ENCODE data around the gene ACVR1. TPM values are rescaled to one million over a fixed set of nuclear protein-coding genes. Genes with fewer than 3 reads are reported as not detected.

Gene ACVR1
- total RNA-seq, 1 donor from 2014 or later, result 17.1 TPM

DNA sequence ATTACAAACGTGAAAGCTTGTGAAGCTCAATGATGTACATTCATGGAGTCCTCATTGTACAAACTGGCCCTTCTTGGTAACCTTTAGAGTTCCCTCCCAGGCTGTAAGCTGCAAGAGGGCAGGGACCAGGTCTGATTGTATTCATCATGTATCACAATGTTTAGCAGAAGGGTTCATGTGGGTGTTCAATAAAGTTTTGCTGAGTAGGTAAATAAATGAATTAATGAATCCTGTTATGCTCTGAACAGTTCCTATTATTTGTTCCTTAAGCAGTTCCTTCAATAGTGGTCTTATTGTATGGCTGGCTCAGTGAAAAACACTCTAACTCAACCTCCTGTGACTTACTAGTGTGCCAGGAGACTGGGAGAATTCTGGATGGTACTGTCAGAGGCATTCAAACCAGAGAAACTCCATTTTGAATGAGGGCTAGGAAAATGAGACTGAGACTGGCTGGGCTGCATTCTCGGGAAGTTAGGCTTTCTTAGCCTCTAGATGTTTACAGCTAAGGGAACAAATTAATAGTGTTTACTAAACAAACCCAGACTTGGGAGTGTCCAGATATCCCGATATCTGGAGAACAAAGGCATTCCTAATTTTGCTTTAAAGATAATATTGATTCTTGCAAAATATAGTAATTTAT, 1.8 kb upstream of the ACVR1 start:
- Histone ChIP-seq H3K27me3 (ENCODE audit: control insufficient read depth, insufficient read depth, low read length) (no peaks in the 10 kb centered on the region), H3K4me3 (ENCODE audit: low read depth, low read length) (no peak overlapping the region), H3K36me3 (ENCODE audit: control insufficient read depth, insufficient read depth, low read length) (no peaks in the 10 kb centered on the region)
- TF ChIP-seq, protein P1, sequence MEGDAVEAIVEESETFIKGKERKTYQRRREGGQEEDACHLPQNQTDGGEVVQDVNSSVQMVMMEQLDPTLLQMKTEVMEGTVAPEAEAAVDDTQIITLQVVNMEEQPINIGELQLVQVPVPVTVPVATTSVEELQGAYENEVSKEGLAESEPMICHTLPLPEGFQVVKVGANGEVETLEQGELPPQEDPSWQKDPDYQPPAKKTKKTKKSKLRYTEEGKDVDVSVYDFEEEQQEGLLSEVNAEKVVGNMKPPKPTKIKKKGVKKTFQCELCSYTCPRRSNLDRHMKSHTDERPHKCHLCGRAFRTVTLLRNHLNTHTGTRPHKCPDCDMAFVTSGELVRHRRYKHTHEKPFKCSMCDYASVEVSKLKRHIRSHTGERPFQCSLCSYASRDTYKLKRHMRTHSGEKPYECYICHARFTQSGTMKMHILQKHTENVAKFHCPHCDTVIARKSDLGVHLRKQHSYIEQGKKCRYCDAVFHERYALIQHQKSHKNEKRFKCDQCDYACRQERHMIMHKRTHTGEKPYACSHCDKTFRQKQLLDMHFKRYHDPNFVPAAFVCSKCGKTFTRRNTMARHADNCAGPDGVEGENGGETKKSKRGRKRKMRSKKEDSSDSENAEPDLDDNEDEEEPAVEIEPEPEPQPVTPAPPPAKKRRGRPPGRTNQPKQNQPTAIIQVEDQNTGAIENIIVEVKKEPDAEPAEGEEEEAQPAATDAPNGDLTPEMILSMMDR (IDR thresholded peaks at IDR 0.05; ENCODE audit: insufficient read depth, low read length, severe bottlenecking), result no peak
- FAIRE-seq (no peak), DNase-seq (ENCODE audit: low read depth) (no peak)

DNA sequence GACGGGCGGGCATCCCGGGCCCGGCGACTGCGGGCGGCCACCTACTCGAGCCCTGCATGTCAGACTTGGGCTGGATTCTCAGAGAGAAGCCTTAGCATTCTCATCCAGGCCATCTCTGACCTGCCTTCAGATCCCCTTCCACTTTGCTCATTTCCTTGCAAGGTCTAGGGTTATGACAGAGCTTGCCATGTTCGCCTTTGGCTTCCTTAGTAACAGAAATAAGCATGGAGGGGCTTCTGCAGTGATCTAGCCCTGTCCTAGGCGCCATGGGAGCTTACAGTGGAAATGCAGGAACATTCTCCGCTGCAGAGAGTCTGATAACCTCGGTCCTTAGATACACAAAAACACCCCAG, 632 bp upstream of the ACVR1 start:
- H3K27me3 ChIP-seq (ENCODE audit: control insufficient read depth, insufficient read depth, low read length), result no peaks in the 10 kb centered on the region
- H3K4me3 ChIP-seq (ENCODE audit: low read depth, low read length), result peak overlapping the region; percentile 71
- H3K36me3 ChIP-seq (ENCODE audit: control insufficient read depth, insufficient read depth, low read length), result no peaks in the 10 kb centered on the region
- no peak for FAIRE-seq
- no peak for DNase-seq (ENCODE audit: low read depth)
- TF ChIP-seq, protein P1 (IDR thresholded peaks at IDR 0.05; ENCODE audit: insufficient read depth, low read length, severe bottlenecking), result no peak

DNA sequence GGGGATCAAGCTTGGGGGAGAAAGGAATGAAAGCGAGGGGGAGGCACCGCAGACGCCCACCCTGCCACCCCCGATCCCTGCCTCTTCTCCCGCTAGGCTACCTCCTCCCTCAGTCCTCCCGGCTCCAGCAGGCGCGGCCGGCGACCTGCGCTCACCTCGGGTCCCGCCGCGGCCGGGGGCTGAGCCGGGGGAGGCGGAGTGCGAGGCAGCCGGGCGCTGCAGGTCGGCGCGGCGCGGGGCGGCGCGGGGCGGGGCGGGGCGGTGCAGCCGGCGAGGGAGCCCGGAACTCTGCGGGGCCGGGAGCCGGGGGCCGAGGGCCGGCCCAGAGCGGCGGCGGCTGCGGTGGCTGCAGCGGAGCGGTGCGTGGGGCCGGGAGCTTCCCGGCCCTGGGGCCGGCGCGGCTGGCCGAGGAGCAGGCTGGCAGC, 477 bp downstream of the ACVR1 start:
- H3K36me3 ChIP-seq (ENCODE audit: control insufficient read depth, insufficient read depth, low read length), result no peaks in the 10 kb centered on the region
- TF ChIP-seq, protein P1 (IDR thresholded peaks at IDR 0.05; ENCODE audit: insufficient read depth, low read length, severe bottlenecking), result no peak
- DNase-seq (ENCODE audit: low read depth) (no peak), FAIRE-seq (no peak)
- H3K4me3 ChIP-seq (ENCODE audit: low read depth, low read length), result peak overlapping the region; percentile 71
- H3K27me3 ChIP-seq (ENCODE audit: control insufficient read depth, insufficient read depth, low read length), result no peaks in the 10 kb centered on the region

DNA sequence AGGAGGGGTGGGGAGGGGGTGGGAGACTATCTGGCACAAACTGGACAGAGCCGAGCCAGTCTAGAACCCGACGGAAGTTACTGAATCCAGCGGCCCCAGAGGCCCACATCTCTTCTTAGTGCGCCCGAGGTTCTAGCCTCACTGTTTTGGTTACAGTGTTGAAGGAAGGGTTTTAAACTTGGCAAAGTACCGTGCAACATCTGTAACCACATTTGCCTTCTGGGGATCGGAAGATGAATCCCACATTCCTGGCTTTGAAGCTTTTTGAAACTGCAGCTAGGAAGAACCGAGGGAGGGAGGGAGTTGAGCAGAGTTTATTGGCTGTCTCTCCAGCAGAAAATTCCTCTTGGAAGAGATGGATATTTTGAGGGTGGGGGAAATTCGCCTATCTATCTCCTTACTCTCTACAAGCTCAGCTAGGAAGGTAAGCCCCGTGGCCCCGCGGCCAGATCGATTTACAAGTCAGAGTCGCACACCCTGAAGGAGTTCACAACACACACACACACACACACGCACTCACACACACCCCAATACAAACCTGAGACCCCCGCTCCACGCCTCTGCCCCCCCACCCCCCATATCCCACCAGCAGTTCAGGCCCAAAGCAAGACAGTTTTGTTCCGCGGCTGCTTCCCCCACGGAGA, 1.0 kb downstream of the ACVR1 start:
- Histone ChIP-seq H3K27me3 (ENCODE audit: control insufficient read depth, insufficient read depth, low read length) (no peaks in the 10 kb centered on the region), H3K4me3 (ENCODE audit: low read depth, low read length) (peak overlapping the region; percentile 71), H3K36me3 (ENCODE audit: control insufficient read depth, insufficient read depth, low read length) (no peaks in the 10 kb centered on the region)
- TF ChIP-seq, protein P1 (IDR thresholded peaks at IDR 0.05; ENCODE audit: insufficient read depth, low read length, severe bottlenecking), result no peak
- FAIRE-seq (no peak), DNase-seq (ENCODE audit: low read depth) (peak; percentile 79)

DNA sequence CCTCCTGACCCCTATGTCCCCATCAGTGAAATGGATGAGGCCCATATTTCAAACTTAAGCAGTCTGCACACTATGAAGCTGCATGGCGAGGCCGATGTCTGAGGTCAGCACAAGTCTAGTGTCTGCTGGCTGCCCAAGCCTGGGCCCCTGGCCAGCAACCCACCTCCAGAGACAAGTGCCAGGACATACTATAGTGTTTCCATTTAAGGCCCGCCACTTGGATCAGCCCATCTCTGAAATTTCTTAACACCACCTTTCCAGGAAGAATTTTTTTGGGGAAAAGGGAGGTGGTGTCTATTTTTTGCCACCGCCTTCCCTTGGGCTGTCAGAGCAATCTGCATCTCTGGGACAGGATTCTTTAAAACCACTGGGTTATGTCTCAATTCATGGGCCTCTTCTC, 1.8 kb downstream of the ACVR1 start:
- no peaks in the 10 kb centered on the region for H3K27me3 ChIP-seq (ENCODE audit: control insufficient read depth, insufficient read depth, low read length)
- DNase-seq (ENCODE audit: low read depth) (no peak), FAIRE-seq (no peak)
- TF ChIP-seq, protein P1 (IDR thresholded peaks at IDR 0.05; ENCODE audit: insufficient read depth, low read length, severe bottlenecking), result no peak
- peak overlapping the region; percentile 71 for H3K4me3 ChIP-seq (ENCODE audit: low read depth, low read length)
- no peaks in the 10 kb centered on the region for H3K36me3 ChIP-seq (ENCODE audit: control insufficient read depth, insufficient read depth, low read length)
